ENCODE results near the gene PCGF1.

Gene PCGF1

GRCh38 chr2:74502147-74502719, 5.3 kb downstream of the PCGF1 start:
- H3K9ac ChIP-seq = no peak overlapping the region
- H3K27ac ChIP-seq = no peak overlapping the region
- peak overlapping the region; percentile 39 for H3K4me2 ChIP-seq (ENCODE audit: low read length)
- TF ChIP-seq CTCF (IDR thresholded peaks at IDR 0.05) = no peak
- peaks cover 4% of the 10 kb centered on the region for H3K79me2 ChIP-seq
- no peaks in the 10 kb centered on the region for H3K27me3 ChIP-seq (ENCODE audit: control insufficient read depth, insufficient read depth, low read length)
- peak overlapping the region; percentile 70 for H2AFZ ChIP-seq
- no peaks in the 10 kb centered on the region for H3K9me3 ChIP-seq (ENCODE audit: control insufficient read depth, low read length)
- H3K4me3 ChIP-seq (ENCODE audit: low read depth, low read length) = peak overlapping the region; percentile 11
- peaks cover 21% of the 10 kb centered on the region for H3K4me1 ChIP-seq
- no peaks in the 10 kb centered on the region for H3K36me3 ChIP-seq (ENCODE audit: control insufficient read depth, insufficient read depth, low read length)

- Histone ChIP-seq H3K27me3 (ENCODE audit: control insufficient read depth, insufficient read depth, low read length) (no peaks in the 10 kb centered on the region), H3K9me3 (ENCODE audit: control insufficient read depth, low read length) (no peaks in the 10 kb centered on the region), H3K4me1 (peaks cover 18% of the 10 kb centered on the region), H3K9ac (no peak overlapping the region), H2AFZ (no peak overlapping the region), H3K27ac (no peak overlapping the region), H3K4me2 (ENCODE audit: low read length) (no peak overlapping the region), H3K36me3 (ENCODE audit: control insufficient read depth, insufficient read depth, low read length) (no peaks in the 10 kb centered on the region), H3K4me3 (ENCODE audit: low read depth, low read length) (no peak overlapping the region), H3K79me2 (peaks cover 1% of the 10 kb centered on the region)
- no peak for TF ChIP-seq CTCF (IDR thresholded peaks at IDR 0.05)
Observed at GRCh38 chr2:74501335-74502071, 6.0 kb downstream of the PCGF1 start.

GRCh38 chr2:74500578-74500946, 6.9 kb downstream of the PCGF1 start:
- TF ChIP-seq CTCF (IDR thresholded peaks at IDR 0.05) = no peak
- Histone ChIP-seq H3K79me2 (no peaks in the 10 kb centered on the region), H3K4me2 (ENCODE audit: low read length) (no peak overlapping the region), H3K9me3 (ENCODE audit: control insufficient read depth, low read length) (no peaks in the 10 kb centered on the region), H3K4me1 (peaks cover 10% of the 10 kb centered on the region), H3K27ac (no peak overlapping the region), H3K36me3 (ENCODE audit: control insufficient read depth, insufficient read depth, low read length) (no peaks in the 10 kb centered on the region), H2AFZ (no peak overlapping the region), H3K27me3 (ENCODE audit: control insufficient read depth, insufficient read depth, low read length) (no peaks in the 10 kb centered on the region), H3K4me3 (ENCODE audit: low read depth, low read length) (no peak overlapping the region), H3K9ac (no peak overlapping the region)

GRCh38 chr2:74499940-74500577, 7.4 kb downstream of the PCGF1 start:
- Histone ChIP-seq H3K4me3 (ENCODE audit: low read depth, low read length) (no peak overlapping the region), H3K27me3 (ENCODE audit: control insufficient read depth, insufficient read depth, low read length) (no peaks in the 10 kb centered on the region), H3K79me2 (no peaks in the 10 kb centered on the region), H3K36me3 (ENCODE audit: control insufficient read depth, insufficient read depth, low read length) (no peaks in the 10 kb centered on the region), H2AFZ (no peak overlapping the region), H3K27ac (no peak overlapping the region), H3K4me1 (peaks cover 10% of the 10 kb centered on the region), H3K9me3 (ENCODE audit: control insufficient read depth, low read length) (no peaks in the 10 kb centered on the region), H3K9ac (no peak overlapping the region), H3K4me2 (ENCODE audit: low read length) (no peak overlapping the region)
- TF ChIP-seq CTCF (IDR thresholded peaks at IDR 0.05) = no peak
